GM21390 (cell line): ENCODE data around the gene PTPRG.

ENCODE experiments used
- ATAC-seq: cut with Tn5 transposase; IDR thresholded peaks from one replicate; pipeline ENCODE4 v1.9.1; 2021; ENCODE audit not compliant: unreplicated experiment

PTPRG gene

DNA sequence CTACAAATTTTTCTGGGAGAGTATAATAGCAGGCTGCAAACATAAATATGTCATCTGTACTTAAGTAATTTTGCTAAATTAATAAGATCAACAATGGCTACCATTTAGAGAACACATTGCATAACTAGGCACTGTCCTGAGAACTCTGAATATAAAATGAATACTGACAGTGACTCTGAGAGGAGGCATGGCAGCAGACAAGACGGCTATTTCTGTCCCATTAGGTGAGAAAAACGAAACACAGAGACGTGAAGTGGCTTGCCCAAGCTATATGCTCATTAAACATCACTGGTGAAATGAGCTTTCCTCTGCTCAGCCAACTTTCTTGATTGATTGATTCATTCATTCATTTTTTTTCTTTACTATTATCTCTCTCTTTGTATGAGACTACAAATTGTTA, 384.3 kb downstream of the PTPRG start:
- no peak for ATAC-seq

DNA sequence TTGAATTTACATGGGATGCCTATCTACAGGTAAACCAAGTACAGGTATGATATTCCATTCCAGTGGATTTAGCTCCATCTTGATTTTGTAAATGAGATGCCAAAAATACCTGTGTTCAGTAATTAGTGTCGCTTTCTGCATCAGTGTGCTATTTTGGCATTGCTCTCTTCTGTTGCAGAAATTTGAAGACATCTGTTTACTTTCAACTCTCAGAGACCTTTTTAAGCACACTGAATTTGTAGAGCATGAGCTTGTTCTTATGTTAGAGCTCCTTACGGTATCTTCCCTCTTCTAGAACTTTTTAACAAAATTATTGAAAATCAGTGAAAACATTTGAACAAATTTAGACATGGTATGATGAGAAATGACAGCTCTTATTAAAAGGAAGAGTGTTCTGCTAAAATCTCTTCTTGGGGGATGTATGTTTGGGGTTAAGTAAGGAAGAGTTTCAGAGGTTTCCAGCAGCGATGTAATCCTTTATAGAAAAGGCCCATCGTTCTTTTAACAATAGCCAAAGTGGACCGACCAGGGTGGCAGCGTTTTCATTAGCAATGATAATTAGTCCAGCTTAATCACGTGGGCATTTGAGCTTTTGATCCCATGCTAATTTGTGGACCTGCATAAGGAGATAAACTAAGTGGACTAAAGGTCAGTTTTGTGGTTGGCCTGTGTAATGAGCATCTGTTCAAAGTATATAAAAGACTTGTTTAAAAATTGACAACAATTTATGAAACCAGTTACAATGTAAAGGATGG, 385.4 kb downstream of the PTPRG start:
- no peak for ATAC-seq

DNA sequence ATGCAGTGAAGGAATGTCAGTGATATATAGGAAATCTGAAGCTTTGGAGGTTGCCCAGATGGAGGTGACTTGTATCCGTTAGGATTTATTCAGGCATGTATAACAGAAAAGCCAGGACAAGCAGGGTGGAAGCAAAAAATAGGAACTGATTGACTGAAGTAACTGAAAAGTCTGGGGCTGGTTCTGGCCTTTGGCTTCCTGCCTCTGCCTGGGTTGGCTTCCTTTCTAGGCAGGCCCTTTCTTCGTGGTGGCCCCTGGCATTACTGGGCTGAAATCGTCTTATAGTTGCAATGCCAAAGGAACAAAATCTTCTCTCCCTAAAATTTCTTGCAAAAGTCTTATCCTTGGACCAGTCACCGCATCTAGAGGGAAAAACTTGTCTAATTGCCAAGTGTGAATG, 386.1 kb downstream of the PTPRG start:
- ATAC-seq, result no peak

DNA sequence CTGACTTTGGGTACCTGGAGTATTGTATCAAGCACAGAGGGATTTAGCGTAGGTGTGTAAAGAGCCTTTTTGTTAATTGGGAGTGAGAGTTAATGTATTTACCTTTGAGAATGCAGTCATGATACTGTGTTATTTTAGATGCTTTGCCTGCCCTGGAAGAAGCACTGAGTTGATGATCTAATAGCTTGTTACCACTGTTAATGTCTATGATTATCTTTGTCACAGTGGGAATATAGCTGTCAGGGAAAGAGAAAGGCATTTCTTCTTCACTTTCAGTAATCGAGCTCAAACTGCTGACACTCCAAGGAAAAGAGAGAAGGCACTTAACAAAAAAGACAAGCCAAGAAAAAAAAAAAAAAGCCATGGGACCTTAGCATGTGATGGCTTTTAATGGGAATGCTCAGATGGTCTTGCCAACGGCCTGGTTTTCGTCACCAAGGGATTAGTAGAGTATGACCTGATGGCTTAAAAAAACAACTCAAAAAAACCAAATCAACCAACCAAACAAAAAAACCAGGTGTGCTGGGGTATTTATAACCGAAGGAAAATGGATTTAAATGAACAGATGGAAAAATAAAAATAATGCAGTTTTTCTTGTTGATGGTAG, 387.4 kb downstream of the PTPRG start:
- no peak for ATAC-seq

DNA sequence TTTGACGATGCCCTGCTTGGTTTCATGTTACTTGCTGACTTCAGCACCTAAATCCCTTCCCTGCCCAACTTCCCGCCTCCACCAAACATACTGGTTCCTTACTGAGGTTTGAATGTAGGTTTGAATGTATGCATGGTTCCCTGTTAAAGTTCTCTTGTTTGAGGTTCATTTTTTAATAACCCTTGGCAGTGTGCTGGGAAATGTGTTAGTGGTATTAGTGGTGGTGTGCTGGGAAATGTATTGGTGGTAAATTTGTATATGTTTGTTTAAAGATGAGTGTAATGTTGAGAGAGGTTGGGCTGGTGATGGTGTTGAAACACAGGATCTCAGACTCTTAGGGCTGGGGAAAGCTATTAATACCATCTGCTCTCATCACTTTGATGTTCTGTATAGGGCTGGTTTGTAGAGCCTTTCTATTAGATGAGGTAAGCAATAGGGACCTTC, 392.7 kb downstream of the PTPRG start:
- no peak for ATAC-seq

DNA sequence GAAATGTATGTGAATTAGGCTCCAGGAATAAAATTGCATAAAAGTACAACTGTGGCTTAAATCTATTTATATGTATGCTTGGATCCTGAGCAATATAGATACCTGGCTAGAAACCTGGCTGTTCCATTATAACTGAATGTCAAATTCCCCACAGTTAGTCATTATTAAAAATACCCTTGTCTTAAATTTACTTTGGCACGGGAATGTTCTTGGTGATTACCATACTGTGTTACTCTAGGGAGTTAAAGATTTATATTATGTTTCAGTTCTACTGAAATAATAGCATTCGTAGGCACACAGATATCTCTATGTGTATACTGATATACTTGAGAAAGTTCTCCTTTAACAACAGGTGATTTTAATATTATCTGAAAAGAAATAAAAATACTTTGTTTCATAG, 394.1 kb downstream of the PTPRG start:
- ATAC-seq, result no peak

DNA sequence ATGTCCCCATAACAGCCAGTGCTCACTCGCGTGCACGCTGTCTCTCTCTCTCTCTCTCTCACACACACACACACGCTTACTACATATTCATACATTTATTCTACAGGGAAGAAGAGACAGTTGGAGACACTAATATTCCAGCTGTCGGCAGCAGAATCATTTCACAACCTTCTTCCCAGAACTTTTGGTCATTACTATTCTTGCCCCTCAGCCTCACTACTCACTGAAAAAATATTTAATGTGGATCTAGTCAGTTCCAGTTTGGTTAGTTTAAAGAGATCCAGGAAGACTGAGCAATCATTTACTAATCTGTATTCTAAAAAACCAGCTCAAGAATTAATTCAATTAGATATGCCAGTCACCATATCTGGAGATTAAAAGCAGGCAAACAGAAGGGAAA, 394.9 kb downstream of the PTPRG start:
- no peak for ATAC-seq

DNA sequence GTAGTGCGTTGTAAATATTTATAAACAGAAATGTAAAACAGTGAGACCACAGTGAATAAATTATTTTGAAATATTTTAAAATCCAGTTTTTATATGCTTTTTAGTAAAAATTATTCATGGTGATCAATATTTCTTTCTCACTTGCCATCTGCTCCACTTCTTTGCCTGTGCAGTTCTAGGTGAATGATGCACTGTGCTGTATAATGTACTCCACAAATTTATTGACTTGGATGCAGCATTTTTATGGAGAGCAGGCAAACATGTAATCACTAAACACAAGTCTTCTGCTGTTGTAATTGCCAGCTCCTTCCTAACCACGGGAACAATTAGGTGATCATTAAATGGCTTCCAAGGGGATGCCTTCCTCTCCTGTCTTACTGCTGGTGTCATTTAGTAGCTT, 395.9 kb downstream of the PTPRG start:
- ATAC-seq, result no peak

DNA sequence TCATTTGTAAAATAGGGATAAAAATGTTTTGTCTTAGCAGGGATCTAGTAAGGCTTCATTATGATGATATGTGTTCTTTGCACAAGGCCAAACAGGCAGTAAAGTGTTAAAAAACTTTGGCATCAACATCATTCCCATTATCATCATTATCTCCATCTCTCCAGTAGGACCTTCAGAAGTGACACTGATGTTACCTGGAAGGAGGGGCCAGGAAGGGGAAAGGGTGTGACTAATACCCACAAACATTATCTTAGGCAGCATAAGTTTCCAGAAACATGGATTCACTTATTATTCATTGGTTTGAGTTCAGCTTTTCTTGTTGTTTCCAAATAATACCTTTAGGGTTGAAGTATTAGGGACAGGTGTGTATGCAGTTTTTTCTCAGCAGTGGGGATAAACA, 399.6 kb downstream of the PTPRG start:
- ATAC-seq, result no peak

DNA sequence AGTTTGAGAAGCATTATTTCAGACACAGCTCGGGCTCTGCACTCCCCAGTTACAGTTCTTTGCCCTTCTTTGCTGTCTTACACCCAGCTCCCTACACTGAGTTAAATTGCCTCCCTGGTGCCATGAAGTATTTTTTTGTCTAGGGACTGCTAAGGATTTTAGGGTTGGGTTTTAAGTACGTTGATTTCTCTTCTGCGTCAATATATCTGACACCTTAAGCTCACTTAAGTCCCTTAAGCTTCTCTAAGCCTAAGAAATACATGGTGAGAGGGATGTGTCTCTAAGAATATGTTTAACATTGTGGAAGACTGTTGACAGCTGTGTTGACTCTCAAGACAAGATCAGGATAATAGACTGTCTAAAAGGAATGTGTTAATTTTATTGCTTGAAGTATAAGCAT, 400.5 kb downstream of the PTPRG start:
- ATAC-seq, result no peak

DNA sequence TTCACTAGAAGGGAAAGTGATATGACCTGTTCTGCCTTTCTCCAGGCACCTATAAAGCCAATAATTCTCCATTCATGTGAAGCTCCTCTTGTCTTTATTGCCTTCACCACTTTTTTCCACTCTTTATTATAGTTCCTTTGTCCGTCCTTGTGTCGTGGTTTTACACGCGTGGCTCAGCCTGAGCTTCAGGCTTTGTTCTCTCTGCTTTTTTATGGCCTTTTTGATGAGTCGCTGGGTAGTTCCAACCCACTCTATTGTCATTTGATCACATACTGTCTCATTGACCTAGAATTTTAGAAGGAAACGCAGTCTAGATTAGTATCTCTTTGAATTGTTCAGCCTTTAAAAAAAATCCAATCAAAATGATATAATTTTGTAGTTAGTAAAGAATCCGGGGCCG, 403.2 kb downstream of the PTPRG start:
- ATAC-seq, result no peak

DNA sequence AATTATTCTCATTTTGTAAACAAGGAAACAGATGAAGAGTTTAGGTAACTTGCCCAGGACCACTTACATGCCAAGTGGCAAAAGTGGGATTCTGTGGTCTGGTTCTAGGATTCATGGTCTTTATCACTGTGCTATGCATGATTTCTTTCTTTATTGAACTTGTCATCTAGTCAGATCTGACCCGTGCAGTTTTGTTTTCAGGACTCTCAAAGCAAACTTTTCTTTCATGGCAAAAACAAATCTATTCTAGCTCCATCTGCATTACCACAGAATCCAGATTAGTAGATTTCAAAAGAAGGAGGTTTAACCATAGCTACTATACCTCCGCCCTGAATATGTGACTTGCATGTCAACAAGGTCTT, 404.4 kb downstream of the PTPRG start:
- ATAC-seq, result no peak

DNA sequence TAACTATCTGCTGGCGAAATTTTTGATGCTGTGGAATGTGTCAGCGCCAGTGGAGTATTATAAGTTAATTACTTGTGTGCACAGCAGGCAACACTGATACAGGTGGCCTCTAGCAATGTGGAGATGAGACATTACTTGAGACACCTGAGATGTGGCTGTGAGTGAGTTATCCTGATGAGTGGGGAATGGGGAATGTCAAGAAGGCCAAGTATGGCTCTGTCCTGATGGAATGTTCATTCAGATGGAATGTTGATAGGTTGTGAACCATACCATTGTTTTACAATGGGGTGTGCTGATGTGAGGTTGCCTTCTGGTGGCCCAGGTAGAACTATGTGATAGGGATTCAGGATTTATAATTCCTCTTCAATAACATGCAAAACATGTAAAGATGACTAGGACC, 404.8 kb downstream of the PTPRG start:
- ATAC-seq, result no peak

DNA sequence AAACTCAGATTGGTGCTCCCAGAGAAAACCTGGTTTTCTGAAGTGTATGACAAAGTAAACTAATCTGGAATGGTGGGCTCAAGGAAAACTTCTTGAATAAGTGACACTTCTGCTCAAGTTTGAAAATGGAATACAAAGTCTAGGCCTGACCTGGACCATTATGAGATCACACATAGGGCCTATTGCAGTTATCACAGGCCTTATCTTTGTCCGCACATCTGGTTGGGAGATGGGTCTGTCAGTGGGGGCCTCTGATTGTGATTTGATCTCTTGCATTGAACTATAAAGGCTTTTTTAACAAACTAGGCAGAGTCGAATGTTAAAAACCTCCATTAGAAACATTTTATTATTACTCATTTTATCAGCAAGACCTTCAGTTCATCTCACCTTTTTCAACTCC, 405.6 kb downstream of the PTPRG start:
- ATAC-seq, result no peak

DNA sequence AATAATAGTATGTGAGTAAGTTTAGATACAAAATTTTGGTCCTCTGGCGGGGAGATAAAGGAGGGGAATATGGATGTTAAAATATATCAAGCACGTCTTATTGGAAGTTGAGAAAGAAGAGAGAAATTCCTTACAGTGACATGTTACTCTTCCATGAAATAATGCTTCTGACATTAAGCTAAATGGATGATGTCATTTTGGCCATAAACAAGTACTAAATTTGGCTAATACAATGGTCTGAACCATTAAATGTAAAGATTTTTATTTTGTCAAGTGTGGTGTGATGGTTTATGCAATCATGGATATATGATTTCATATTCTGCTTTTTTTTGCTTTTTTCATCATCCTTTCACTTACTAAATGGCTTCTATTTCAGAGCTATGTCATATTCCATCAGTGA, 406.6 kb downstream of the PTPRG start:
- no peak for ATAC-seq

DNA sequence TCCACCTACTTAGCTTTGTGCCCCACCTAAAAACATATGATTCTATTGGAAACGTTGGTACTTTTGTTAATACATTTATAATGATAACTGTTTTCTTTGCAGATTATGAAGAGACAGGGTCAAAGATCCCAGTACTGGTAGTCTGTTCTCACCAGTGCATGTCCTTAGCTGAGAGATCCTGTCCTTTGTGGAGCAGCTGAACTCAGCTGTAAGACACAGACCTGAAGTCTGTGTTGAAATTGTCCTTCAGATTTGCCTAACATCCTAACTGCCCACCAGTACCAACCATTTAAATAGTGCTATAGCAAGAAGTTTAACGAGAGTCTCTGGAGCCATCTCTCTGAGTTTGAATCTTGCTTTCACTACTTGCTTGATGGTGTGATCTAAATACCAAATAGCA, 413.3 kb downstream of the PTPRG start:
- no peak for ATAC-seq

DNA sequence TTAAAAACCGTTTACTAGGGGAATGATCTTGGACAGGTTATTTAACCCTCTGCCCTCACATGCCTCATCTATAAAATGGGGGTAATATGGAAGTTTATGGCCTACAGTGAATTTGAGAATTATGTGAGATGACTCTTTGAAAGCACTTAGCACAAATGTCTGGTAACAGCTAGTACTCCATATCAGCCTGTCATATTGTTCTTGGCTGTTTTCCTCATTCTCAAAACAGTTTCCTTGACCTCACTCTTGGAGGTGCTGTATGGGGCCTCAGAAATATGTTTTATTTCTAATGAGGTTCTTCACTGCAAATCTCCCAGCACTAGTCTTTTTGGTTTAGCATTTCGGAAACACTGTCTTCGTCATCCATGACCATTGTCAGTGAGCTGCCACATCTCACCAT, 413.8 kb downstream of the PTPRG start:
- ATAC-seq, result no peak

DNA sequence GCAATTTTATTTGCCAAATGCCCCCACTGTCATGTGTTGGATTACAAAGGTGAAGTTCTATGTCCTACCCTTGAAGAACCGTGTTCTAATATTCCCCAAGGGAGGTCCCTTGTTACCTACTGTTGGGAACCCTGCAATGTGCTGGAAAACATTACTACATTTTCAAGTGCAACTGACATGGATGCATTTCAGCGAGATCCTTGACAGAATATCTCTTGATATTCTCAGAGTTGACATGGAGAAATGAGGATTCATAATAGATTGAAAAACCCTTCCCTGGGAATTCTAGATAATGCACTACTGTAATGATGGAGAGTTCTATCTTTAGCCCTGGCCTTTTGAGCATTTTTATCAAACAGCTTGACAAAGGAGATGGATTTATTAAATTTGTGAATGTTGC, 414.6 kb downstream of the PTPRG start:
- ATAC-seq, result no peak

DNA sequence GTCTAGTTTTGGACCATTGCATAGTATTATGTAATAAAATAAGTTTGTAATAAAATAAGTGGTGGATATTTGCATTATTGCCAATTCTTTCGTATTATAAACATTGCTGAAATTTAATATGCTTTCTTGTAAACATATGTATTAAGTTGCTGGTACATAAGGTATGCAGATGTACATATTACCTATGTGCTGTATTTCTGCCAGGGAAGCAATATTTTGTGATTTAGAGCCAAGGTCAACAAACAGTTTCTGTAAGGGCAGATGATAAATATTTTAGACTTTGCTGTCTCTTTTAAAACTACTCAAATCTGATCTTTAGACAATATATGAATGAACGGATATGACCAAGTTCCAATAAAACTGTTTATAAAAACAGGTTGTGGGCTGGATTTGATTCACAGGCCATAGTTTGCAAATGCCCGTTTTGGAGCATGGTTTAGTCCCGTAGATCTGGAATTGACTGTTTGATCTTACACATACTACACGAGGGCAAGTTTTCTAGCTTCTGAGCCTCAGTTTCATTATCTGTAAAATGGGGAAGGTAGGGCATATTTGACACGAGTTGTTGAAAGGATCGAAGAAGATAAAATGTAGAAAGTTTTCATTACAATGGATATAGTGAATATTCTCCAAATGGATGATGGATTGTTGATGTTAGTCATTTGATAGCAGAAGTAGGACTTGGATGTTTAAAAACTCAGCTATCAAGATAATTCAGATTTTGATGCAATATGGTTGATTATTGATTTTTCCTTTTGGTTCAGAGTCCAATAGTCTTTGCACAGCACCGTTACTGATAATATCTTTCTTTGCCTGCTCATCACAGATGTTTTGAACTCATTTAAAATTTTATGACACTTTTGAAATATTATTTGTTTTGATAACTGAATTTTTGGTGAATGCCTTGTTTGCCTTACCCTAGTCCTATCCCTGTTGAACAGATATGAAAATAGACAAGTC, 417.4 kb downstream of the PTPRG start:
- no peak for ATAC-seq

DNA sequence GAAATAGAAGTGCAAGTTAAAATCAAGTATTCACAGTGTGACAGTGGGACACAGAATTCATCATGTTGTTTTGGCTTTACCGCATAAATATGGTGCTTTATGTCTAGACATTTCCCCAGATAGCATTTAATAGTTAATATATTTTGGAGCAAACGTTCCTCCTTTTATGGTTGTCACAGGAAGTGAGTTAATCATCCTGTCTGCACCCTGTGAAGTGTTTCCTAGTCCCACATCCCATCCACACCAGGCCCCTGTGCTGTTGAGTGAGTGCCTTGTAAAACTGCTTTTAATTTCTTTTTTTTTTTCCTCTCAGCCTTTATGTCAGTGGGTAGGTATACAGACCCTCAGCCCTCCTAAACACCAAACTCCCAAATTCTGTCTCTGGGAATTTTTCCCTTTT, 418.3 kb downstream of the PTPRG start:
- ATAC-seq, result no peak

DNA sequence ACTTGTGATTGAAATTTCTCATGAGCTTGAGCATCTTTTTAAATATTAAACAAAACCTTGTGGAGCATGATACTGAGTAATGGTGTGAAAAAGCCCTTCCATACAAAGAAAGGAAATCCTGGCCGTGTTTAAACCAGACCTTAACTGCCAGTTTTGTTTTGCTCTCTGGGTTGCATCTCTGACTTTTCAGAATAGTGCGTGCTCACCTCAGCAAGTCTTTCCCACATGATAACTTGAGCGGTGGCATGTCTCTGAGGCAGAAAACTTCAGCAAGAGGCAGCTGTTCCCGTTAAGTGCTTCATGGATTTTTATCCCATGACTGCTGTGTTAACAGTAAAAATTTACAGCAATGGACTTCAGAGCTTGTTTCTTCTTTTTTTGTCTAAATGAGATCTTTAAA, 418.7 kb downstream of the PTPRG start:
- no peak for ATAC-seq

DNA sequence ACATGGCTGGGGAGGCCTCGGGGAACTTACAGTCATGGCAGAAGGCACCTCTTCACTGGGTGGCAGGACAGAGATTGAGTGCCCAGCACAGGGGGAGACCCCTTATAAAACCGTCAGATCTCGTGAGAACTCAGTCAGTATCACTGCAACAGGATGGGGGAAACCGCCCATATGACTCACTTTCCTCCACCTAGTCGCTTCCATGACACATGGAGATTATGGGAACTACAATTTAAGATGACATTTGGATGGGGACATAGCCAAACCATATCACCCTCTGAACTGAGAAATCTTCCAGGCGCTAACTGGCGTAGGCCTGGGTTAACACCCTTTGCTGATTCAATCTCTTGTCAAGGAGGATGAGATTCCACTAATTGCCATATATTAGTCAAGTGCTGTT, 419.7 kb downstream of the PTPRG start:
- no peak for ATAC-seq
